Activated CD4-positive, CD25-positive, alpha-beta regulatory T cell treated with anti-CD3 and anti-CD28 coated beads, Interleukin-2, amount 50 U/mL, for 24 hours (primary cell): ENCODE data around the gene WDFY4.

Experiments used
- ATAC-seq, 2 donors: fragments of 150-1000 bp; cut with Tn5 transposase; one replicate each; pipeline ENCODE4 v1.10.0; 2021; ENCODE audit warnings: mild to moderate bottlenecking in 1 of 2, moderate library complexity in 1 of 2

WDFY4 gene

GRCh38 chr10:48884179-48885045 is 199.7 kb downstream of the WDFY4 start:
- no peak for ATAC-seq

- ATAC-seq = no peak
Measured at GRCh38 chr10:48885376-48885775, 200.7 kb downstream of the WDFY4 start.

GRCh38 chr10:48887982-48888381 is 203.3 kb downstream of the WDFY4 start:
- ATAC-seq = no peak

- ATAC-seq = no peak
Measured at GRCh38 chr10:48890888-48891850, 206.5 kb downstream of the WDFY4 start.

- ATAC-seq = no peak
Measured at GRCh38 chr10:48894911-48895802, 210.5 kb downstream of the WDFY4 start.

GRCh38 chr10:48895803-48896195 is 211.1 kb downstream of the WDFY4 start:
- no peak for ATAC-seq

- ATAC-seq = no peak
Measured at GRCh38 chr10:48896756-48897440, 212.2 kb downstream of the WDFY4 start.

GRCh38 chr10:48897441-48897790 is 212.7 kb downstream of the WDFY4 start:
- ATAC-seq = no peak

GRCh38 chr10:48898426-48898825 is 213.8 kb downstream of the WDFY4 start:
- ATAC-seq = no peak

- ATAC-seq = no peak
Measured at GRCh38 chr10:48899781-48900180, 215.1 kb downstream of the WDFY4 start.

- no peak for ATAC-seq
Measured at GRCh38 chr10:48900371-48900801, 215.7 kb downstream of the WDFY4 start.

GRCh38 chr10:48901319-48901718 is 216.6 kb downstream of the WDFY4 start:
- ATAC-seq = no peak

- ATAC-seq = no peak
Measured at GRCh38 chr10:48902096-48902495, 217.4 kb downstream of the WDFY4 start.

- no peak for ATAC-seq
Measured at GRCh38 chr10:48903151-48903550, 218.5 kb downstream of the WDFY4 start.

- ATAC-seq = no peak
Measured at GRCh38 chr10:48904861-48905260, 220.2 kb downstream of the WDFY4 start.

GRCh38 chr10:48905311-48905710 is 220.6 kb downstream of the WDFY4 start:
- ATAC-seq = no peak

GRCh38 chr10:48906841-48907240 is 222.2 kb downstream of the WDFY4 start:
- no peak for ATAC-seq

GRCh38 chr10:48907730-48908129 is 223.1 kb downstream of the WDFY4 start:
- ATAC-seq = no peak

GRCh38 chr10:48910548-48910947 is 225.9 kb downstream of the WDFY4 start:
- ATAC-seq = no peak

- no peak for ATAC-seq
Measured at GRCh38 chr10:48913674-48914073, 229.0 kb downstream of the WDFY4 start.

- no peak for ATAC-seq
Measured at GRCh38 chr10:48923748-48924147, 239.1 kb downstream of the WDFY4 start.

- no peak for ATAC-seq
Measured at GRCh38 chr10:48924988-48925387, 240.3 kb downstream of the WDFY4 start.
